HEK293 (cell line): ENCODE results near the gene THAP5.

Source experiments
- CTCF ChIA-PET: fragments of 350-600 bp; formaldehyde crosslinking; extraction: SDS; loops from one replicate; lab custom pipeline; 2021; ENCODE audit warnings: antibody characterized with exemption; lab: Yijun Ruan, JAX
- POLR2A ChIA-PET: fragments of 300-600 bp; formaldehyde crosslinking; extraction: SDS; loops from one replicate; lab custom pipeline; 2020; ENCODE audit warnings: antibody characterized with exemption, inconsistent platforms; lab: Yijun Ruan, JAX
- H3K27ac ChIP-seq: fragments of 200-500 bp; sonication (Bioruptor generic); 2 replicates; pipeline ENCODE4 v1.5.1; 2014; ENCODE audit warnings: low read depth, low read length, control low read depth, inconsistent platforms; ENCODE audit errors: extremely low read depth
- H3K36me3 ChIP-seq, 2 experiments: fragments of 200-500 bp in 1 of 2; sonication (Bioruptor generic) in 1 of 2; 1 replicate in 1 of 2; 2 replicates in 1 of 2; pipeline ENCODE4 v1.5.1; 2014 to 2017; ENCODE audit warnings: inconsistent platforms in 2 of 2, low read length in 2 of 2; ENCODE audit not compliant: control insufficient read depth in 2 of 2, insufficient read depth in 1 of 2
- H3K4me1 ChIP-seq: fragments of 200-500 bp; sonication (Bioruptor generic); 2 replicates; pipeline ENCODE4 v1.5.1; 2014; ENCODE audit warnings: mild to moderate bottlenecking, low read length, inconsistent platforms; ENCODE audit not compliant: control insufficient read depth, insufficient read depth
- H3K4me3 ChIP-seq: 2 replicates; pipeline ENCODE4 v1.5.1; 2011; ENCODE audit warnings: low read depth, mild to moderate bottlenecking, control low read depth, low read length, moderate library complexity
- H3K9me3 ChIP-seq: fragments of 200-500 bp; sonication (Bioruptor generic); 2 replicates; pipeline ENCODE4 v1.5.1; 2014; ENCODE audit warnings: low read depth, low read length, inconsistent platforms; ENCODE audit not compliant: control insufficient read depth, insufficient read depth
- BCL6B ChIP-seq: fragments of 450-650 bp; formaldehyde crosslinking; IDR thresholded peaks from 2 replicates; pipeline ENCODE4 v1.5.1; 2017; ENCODE audit warnings: missing biosample characterization, missing genetic modification characterization
- ELK4 ChIP-seq: IDR thresholded peaks from 2 replicates; pipeline ENCODE4 v1.6.1; 2011; ENCODE audit warnings: mild to moderate bottlenecking, low read depth, low read length, borderline replicate concordance
- GLI4 ChIP-seq: fragments of 450-650 bp; formaldehyde crosslinking; IDR thresholded peaks from 2 replicates; pipeline ENCODE4 v1.5.1; 2016; ENCODE audit warnings: missing biosample characterization, missing genetic modification characterization
- PRDM6 ChIP-seq: fragments of 450-650 bp; formaldehyde crosslinking; IDR thresholded peaks from 2 replicates; pipeline ENCODE4 v1.5.1; 2017; ENCODE audit warnings: missing biosample characterization, missing genetic modification characterization
- REPIN1 ChIP-seq: fragments of 450-650 bp; formaldehyde crosslinking; IDR thresholded peaks from 2 replicates; pipeline ENCODE4 v1.5.1; 2017; ENCODE audit warnings: missing biosample characterization, missing genetic modification characterization, low read depth
- SCRT2 ChIP-seq: fragments of 450-650 bp; formaldehyde crosslinking; IDR thresholded peaks from 2 replicates; pipeline ENCODE4 v1.5.1; 2016; ENCODE audit warnings: missing biosample characterization, missing genetic modification characterization
- SETDB1 ChIP-seq: IDR thresholded peaks from one replicate; pipeline ENCODE4 v1.6.1; 2017; ENCODE audit warnings: mild to moderate bottlenecking, low read length, moderate library complexity, mixed read lengths; ENCODE audit not compliant: insufficient read length
- SP3 ChIP-seq: fragments of 450-650 bp; formaldehyde crosslinking; IDR thresholded peaks from 2 replicates; pipeline ENCODE4 v1.5.1; 2016; ENCODE audit warnings: missing biosample characterization, missing genetic modification characterization
- YY1 ChIP-seq: fragments of 450-650 bp; formaldehyde crosslinking; IDR thresholded peaks from 2 replicates; pipeline ENCODE4 v1.5.1; 2018; ENCODE audit warnings: missing biosample characterization, missing genetic modification characterization
- ZNF221 ChIP-seq: fragments of 450-650 bp; formaldehyde crosslinking; IDR thresholded peaks from 2 replicates; pipeline ENCODE4 v1.5.1; 2017; ENCODE audit warnings: missing biosample characterization, missing genetic modification characterization, borderline replicate concordance
- ZNF223 ChIP-seq: fragments of 450-650 bp; formaldehyde crosslinking; IDR thresholded peaks from 2 replicates; pipeline ENCODE4 v1.5.1; 2016; ENCODE audit warnings: missing biosample characterization, missing genetic modification characterization
- ZNF24 ChIP-seq: fragments of 450-650 bp; formaldehyde crosslinking; IDR thresholded peaks from 2 replicates; pipeline ENCODE4 v1.5.1; 2016; ENCODE audit warnings: missing biosample characterization, missing genetic modification characterization
- ZNF518A ChIP-seq: fragments of 450-650 bp; formaldehyde crosslinking; conservative IDR thresholded peaks from 2 replicates; pipeline ENCODE4 v1.5.1; 2016; ENCODE audit warnings: low read depth, missing biosample characterization, missing genetic modification characterization
- ZNF521 ChIP-seq: fragments of 450-650 bp; formaldehyde crosslinking; IDR thresholded peaks from 2 replicates; pipeline ENCODE4 v1.5.1; 2017; ENCODE audit warnings: missing biosample characterization, mild to moderate bottlenecking, missing genetic modification characterization
- ZNF580 ChIP-seq: fragments of 450-650 bp; formaldehyde crosslinking; IDR thresholded peaks from 2 replicates; pipeline ENCODE4 v1.5.1; 2016; ENCODE audit warnings: missing biosample characterization, missing genetic modification characterization
- ZNF585B ChIP-seq: fragments of 450-650 bp; formaldehyde crosslinking; IDR thresholded peaks from 2 replicates; pipeline ENCODE4 v1.5.1; 2016; ENCODE audit warnings: missing biosample characterization, missing genetic modification characterization
- ZNF610 ChIP-seq: fragments of 450-650 bp; formaldehyde crosslinking; IDR thresholded peaks from 2 replicates; pipeline ENCODE4 v1.5.1; 2016; ENCODE audit warnings: missing biosample characterization, missing genetic modification characterization, borderline replicate concordance
- ZNF623 ChIP-seq: fragments of 450-650 bp; formaldehyde crosslinking; IDR thresholded peaks from 2 replicates; pipeline ENCODE4 v1.5.1; 2016; ENCODE audit warnings: missing biosample characterization, missing genetic modification characterization
- ZNF670 ChIP-seq: fragments of 450-650 bp; formaldehyde crosslinking; IDR thresholded peaks from 2 replicates; pipeline ENCODE4 v1.5.1; 2016; ENCODE audit warnings: missing biosample characterization, missing genetic modification characterization, low read depth
- ZNF76 ChIP-seq: fragments of 450-650 bp; formaldehyde crosslinking; IDR thresholded peaks from 2 replicates; pipeline ENCODE4; 2016; ENCODE audit warnings: low read depth, missing biosample characterization, missing genetic modification characterization, borderline replicate concordance
- ZSCAN16 ChIP-seq: fragments of 450-650 bp; formaldehyde crosslinking; IDR thresholded peaks from 2 replicates; pipeline ENCODE4 v1.5.1; 2016; ENCODE audit warnings: missing biosample characterization, missing genetic modification characterization
- ZSCAN4 ChIP-seq: fragments of 450-650 bp; formaldehyde crosslinking; IDR thresholded peaks from 2 replicates; pipeline ENCODE4 v1.5.1; 2017; ENCODE audit warnings: missing biosample characterization, missing genetic modification characterization

The THAP5 gene

GRCh38 chr7:108581655-108582491, 12.4 kb upstream of the THAP5 start:
- H3K9me3 ChIP-seq = no peaks in the 10 kb centered on the region
- ChIA-PET CTCF (no interaction called here), POLR2A (no interaction called here)
- H3K4me1 ChIP-seq = no peaks in the 10 kb centered on the region
- peaks cover 0 to 6% of the 10 kb centered on the region in 2 experiments; a peak in 1 of 3 replicates for H3K36me3 ChIP-seq
- H3K27ac ChIP-seq = no peak overlapping the region
- H3K4me3 ChIP-seq = no peak overlapping the region
- no peak for TF ChIP-seq SETDB1
- TF ChIP-seq ZNF610 (tag by site-specific recombination) = no peak
- TF ChIP-seq ZNF521 = no peak
- no peak for TF ChIP-seq SP3
- peak; percentile 59; the same call in 1 of the 2 replicates for TF ChIP-seq SCRT2 (tag by site-specific recombination)

GRCh38 chr7:108580298-108580697, 10.8 kb upstream of the THAP5 start:
- ChIA-PET CTCF (no interaction called here), POLR2A (interaction anchor here (2.3 kb wide), 1 partner anchor 11 kb away, joined by 9 read pairs; the partner anchor contains the start of genes DNAJB9 and THAP5)
- no peaks in the 10 kb centered on the region for H3K4me1 ChIP-seq
- H3K36me3 ChIP-seq = peaks cover 0 to 8% of the 10 kb centered on the region in 2 experiments; a peak in 1 of 3 replicates
- no peaks in the 10 kb centered on the region for H3K9me3 ChIP-seq
- TF ChIP-seq GLI4 (tag by site-specific recombination) = no peak
- TF ChIP-seq ZNF221 (tag by site-specific recombination) = no peak
- no peak for TF ChIP-seq ZNF623 (tag by site-specific recombination)
- TF ChIP-seq ZNF24 (tag by site-specific recombination) = no peak
- TF ChIP-seq ZNF580 (tag by site-specific recombination) = no peak
- TF ChIP-seq ZNF76 (tag by site-specific recombination) = no peak
- no peak for TF ChIP-seq ZNF223 (tag by site-specific recombination)
- no peak for TF ChIP-seq ZNF585B
- TF ChIP-seq REPIN1 (tag by site-specific recombination) = no peak
- no peak for TF ChIP-seq ZSCAN4 (tag by site-specific recombination)
- no peak for TF ChIP-seq YY1 (tag by site-specific recombination)
- TF ChIP-seq ZNF518A = no peak
- TF ChIP-seq ZSCAN16 (tag by site-specific recombination) = no peak
- no peak for TF ChIP-seq ELK4
- no peak for TF ChIP-seq PRDM6
- TF ChIP-seq BCL6B (tag by site-specific recombination) = no peak
- no peak for TF ChIP-seq ZNF670 (tag by site-specific recombination)
- H3K27ac ChIP-seq = no peak overlapping the region
- H3K4me3 ChIP-seq = no peak overlapping the region
